Omental fat pad (tissue), 4 donors: ENCODE data around the gene JPH3. TPM values are rescaled to one million over a fixed set of nuclear protein-coding genes. Genes with fewer than 3 reads are reported as not detected.

ENCODE experiments used
- ATAC-seq: fragments of 150-250 bp; one replicate; pipeline ENCODE4 v1.9.1; 2016; ENCODE audit warnings: mild to moderate bottlenecking, moderate library complexity; ENCODE audit not compliant: low FRiP score
- DNase-seq: peaks from one replicate; pipeline ENCODE4 v3.0.0-alpha.2; 2019; ENCODE audit warnings: low spot score
- total RNA-seq, 4 donors: library from RNA; depleted of rRNA; stranded (reverse); fragments of >200 nt; gene quantifications; one replicate each; pipeline ENCODE4 v1.1.0, GENCODE V29; 2016
- TF ChIP-seq, protein P1 (sequence below), 3 donors: fragments of 450-650 bp; IDR thresholded peaks; one replicate each; pipeline ENCODE4 v1.5.1; 2016 to 2017; ENCODE audit warnings: antibody characterized with exemption in 3 of 3, mild to moderate bottlenecking in 3 of 3, moderate library complexity in 2 of 3

JPH3 gene
- total RNA-seq, 4 donors from 2014 or later, result 0.32 TPM; not detected in 3

DNA sequence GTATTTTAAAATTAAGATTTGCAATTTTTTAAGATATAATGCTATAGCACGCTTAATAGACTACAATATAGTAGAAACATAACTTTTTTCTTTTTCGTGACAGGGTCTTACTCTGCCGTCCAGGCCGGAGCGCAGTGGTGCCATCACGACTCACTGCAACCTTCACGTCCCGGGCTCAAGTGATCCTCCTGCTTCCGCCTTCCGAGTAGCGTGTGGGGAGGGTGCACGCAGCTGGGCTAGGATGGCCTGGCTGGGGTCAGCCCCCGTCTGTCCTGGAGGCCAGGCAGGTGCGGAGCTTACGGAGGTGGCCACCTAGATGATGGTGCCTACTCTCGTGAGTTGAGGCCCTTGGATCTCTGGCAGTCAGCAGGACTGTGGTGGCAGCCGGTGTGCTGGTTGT is 50.1 kb downstream of the JPH3 start:
- DNase-seq (no peak), ATAC-seq (no peak)
- TF ChIP-seq, protein P1, sequence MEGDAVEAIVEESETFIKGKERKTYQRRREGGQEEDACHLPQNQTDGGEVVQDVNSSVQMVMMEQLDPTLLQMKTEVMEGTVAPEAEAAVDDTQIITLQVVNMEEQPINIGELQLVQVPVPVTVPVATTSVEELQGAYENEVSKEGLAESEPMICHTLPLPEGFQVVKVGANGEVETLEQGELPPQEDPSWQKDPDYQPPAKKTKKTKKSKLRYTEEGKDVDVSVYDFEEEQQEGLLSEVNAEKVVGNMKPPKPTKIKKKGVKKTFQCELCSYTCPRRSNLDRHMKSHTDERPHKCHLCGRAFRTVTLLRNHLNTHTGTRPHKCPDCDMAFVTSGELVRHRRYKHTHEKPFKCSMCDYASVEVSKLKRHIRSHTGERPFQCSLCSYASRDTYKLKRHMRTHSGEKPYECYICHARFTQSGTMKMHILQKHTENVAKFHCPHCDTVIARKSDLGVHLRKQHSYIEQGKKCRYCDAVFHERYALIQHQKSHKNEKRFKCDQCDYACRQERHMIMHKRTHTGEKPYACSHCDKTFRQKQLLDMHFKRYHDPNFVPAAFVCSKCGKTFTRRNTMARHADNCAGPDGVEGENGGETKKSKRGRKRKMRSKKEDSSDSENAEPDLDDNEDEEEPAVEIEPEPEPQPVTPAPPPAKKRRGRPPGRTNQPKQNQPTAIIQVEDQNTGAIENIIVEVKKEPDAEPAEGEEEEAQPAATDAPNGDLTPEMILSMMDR (IDR thresholded peaks at IDR 0.05), result no peak

DNA sequence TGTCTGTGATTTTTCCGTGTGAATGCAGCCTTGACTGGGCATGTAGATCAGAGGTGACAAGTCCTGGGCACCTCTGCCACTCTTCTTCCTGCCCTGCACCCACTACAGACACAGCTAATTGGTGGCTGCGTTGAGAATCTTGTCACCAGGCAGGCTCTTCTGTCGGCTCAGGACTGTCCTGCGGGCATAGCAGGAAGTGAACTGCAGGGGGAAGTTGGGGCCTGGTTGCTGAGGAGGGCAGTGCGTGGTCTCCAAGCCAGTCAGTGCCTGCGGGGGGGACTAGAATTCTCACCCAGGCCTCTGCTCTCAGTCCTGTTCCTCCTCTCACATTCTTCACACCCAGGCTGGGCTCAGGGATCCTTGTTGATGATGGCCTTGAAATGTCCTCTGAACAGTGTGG is 50.5 kb downstream of the JPH3 start:
- no peak for DNase-seq
- no peak for ATAC-seq
- TF ChIP-seq, protein P1 (IDR thresholded peaks at IDR 0.05), result no peak

DNA sequence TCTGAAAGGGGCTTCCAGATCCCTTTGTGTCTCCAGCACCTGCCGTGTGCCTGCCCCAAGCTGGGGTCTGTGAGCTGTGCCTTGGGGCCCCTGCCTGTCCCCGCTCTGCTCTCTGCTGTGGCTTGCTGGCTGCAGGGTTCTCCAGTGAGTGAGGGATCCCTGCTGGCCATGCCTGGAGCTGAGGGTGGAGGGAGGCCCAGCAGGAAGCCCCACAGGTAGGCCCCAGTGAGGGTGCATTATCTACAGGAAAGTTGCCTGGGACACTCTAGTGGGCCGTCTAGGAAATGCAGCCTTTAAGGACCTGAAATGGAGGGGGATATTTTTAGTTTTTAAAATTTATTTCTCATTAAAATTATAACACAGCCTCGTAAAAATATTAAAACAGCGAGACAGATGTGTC is 50.9 kb downstream of the JPH3 start:
- no peak for ATAC-seq
- TF ChIP-seq, protein P1 (IDR thresholded peaks at IDR 0.05), result no peak
- no peak for DNase-seq

DNA sequence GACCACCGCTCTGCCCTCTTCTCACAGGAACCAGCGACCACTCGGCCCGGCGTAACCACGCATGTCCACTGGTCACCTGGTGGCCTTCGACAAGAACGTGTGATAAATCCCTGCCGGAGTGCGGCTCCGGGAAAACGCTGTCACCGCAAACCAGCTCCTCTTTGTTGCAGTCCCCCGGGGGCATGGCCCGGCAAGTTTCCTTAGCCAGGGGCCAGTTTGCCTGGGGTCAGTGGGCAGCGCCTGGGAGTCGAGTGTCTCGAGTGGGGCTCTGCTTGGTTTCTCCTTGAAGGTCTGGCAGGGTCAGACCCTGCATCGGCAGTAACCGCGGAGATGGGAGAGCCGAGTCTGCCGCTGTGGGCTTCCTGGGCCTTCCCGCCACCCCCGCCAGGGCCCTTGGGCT is 52.5 kb downstream of the JPH3 start:
- TF ChIP-seq, protein P1 (IDR thresholded peaks at IDR 0.05), result no peak
- DNase-seq (no peak), ATAC-seq (no peak)

DNA sequence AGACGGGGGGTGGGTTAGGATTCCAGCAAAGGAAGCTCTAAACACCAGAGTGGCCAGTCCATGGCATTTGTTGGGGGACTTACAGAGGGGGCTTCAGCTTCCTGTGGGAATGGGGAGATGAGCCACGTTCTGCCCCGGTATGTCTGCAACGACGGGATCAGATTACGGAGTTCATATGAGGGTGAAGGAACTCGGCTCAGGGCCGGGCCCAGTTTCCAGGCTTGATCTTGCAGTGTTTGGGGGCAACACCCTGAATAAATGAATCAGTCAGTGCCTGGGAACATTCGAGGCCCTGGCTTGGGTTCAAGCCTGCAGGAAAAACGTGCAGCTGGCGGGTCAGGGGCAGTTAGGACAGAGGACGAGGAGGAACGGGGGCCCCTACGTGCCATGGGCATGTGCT is 54.0 kb downstream of the JPH3 start:
- TF ChIP-seq, protein P1 (IDR thresholded peaks at IDR 0.05), result no peak
- no peak for DNase-seq
- ATAC-seq, result no peak

DNA sequence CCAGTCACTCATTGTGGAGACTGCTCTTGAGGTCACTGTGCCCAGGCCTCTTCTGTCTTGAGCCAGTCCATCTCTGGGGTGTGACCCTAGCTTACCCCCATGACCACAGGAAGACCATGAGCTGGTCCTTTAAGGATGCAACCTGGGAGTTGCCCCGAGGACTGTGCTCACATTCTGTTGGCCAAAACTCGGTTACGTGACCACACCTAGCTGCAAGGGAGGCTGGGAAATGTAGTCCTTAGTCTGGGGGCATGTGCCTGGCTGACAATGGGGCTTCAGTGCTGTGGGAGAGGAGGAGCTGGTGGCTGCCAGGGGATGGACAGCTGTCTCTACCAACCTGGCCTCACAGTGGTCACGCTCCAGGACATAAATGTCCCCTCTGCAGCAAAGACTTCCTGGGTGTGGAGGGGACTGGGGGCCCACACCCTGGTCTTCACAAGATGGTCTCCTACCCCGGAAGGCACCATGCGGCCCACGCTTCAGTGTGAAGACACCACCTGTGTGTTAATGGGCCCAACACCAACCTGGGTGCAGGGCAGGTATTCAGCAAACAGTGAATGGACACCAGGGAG is 55.4 kb downstream of the JPH3 start:
- no peak for ATAC-seq
- TF ChIP-seq, protein P1 (IDR thresholded peaks at IDR 0.05), result no peak

DNA sequence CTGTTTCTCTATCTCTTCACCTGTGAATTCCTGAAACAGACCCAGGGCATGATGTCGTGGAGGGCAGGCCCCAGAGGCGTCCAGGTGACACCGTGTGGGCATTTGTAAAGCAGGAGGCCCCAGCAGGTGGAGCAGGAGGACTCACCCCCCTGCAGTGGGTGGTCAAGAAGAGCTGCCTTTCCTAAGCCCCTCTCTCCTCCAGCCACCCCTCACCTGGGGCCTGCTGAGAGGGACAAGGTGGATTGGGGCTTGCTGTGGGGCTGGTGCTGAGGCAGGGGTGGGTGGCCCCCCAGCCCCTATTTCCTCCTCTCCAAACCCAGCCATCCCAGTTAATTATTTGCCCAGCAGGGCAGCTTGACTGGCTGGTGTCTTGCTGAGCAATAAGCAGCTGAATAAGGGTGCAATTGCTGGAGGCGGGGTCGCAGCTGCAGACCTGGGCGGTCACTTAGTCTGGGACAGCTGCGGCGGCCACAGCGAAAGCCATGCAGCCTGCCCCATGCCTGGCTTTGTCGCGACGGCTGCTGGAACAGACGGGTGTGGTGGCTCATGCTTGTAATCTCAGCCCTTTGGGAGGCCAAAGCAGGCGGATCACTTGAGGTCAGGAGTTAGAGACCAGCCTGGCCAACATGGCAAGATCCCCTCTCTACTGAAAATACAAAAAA is 56.4 kb downstream of the JPH3 start:
- no peak for ATAC-seq
- TF ChIP-seq, protein P1 (IDR thresholded peaks at IDR 0.05), result no peak

More for the DNA sequence above, 55.4 kb downstream of the JPH3 start:
- DNase-seq, result no peak

More for the DNA sequence above, 56.4 kb downstream of the JPH3 start:
- DNase-seq, result no peak
